Dermis blood vessel endothelial cell (primary cell): ENCODE data around the gene CDH12. TPM values are rescaled to one million over a fixed set of nuclear protein-coding genes. Genes with fewer than 3 reads are reported as not detected.

ENCODE experiments used
- DNase-seq: peaks from one replicate; pipeline ENCODE4 v3.0.0; 2010
- total RNA-seq: library from RNA; depleted of rRNA; stranded (reverse); fragments of >200 nt; gene quantifications from 2 replicates; pipeline ENCODE4 v1.2.3, GENCODE V29; 2014

The CDH12 gene
- total RNA-seq, 1 donor from 2014 or later, result not detected

DNA sequence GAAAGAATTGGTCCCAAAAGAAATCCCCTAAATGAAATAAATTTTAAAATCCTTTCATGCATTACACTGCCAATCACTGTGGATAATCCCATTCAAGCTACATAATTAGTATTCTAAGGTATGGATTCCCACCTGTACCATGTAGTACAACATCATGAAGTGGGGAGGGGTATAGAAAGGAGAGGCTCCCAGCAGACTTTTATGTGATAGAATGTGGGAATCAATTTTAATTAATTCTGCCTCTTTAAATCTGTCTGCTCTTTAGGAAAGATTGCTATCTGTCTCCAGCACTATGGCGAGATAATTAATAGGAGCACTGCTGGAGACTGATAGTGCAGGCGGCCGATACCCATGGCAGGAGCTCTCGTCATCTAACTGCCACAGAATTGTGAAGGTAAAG, 95.4 kb downstream of the CDH12 start:
- DNase-seq, result no peak

DNA sequence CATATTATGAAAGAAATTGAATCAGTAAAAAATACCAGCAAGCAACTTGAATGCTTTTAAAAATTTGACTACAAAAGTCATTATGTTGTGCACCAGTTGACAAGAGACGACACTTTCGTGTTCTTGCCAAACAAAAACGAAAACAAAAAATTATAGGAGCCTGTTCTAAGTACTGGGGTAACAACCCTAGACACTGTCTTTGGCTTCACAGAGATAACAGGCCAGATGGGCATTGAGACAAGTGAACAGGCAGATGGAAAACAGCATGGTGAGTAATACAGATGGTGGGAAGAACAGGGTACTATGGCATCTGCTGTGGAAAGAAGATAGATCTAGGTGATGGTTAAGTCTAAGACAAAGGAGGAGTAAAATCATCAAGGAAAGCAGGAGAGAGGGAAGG, 99.0 kb downstream of the CDH12 start:
- no peak for DNase-seq

DNA sequence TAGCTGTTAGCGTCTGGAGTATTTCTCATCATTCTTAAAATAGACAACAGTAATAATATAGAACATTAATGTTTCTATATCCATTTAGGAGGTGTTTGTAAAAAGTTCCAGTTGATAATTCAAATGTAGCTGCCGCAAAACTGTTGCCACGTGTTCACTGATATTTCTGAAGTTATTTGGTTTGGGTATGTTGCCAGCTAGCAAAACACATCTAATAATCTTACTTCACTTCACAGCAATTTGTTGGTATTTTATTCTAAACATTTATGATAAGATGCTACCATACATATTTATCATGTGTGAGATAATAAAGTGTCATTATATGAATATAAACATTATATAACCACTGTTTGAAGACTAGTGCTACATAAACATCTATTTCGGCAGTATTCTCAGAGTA, 101.6 kb downstream of the CDH12 start:
- no peak for DNase-seq

DNA sequence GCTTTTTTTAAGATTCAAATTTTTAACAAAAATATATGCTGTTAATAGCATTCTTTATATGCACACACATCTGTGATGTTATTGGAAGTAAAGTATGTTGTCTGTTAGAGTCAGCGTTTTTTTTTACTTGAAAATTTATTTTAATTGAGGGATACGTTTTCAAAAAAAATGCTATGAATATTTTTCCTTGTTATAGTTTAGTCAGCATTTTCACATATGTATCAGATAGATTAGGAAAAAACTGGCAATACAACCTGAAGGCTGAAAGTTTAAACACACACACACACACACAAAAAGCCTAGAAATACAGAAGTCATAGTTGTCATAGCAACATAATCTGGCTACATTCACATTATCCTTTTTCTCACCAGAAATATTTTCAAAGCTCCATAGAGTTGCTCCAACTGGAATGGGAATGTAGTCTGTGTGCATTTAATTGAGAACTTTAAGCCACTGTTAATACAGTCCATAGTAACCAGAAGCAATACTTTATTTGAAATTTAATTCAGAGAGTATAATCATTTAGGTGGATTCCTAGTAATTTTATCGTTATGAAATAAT, 116.6 kb downstream of the CDH12 start:
- no peak for DNase-seq

DNA sequence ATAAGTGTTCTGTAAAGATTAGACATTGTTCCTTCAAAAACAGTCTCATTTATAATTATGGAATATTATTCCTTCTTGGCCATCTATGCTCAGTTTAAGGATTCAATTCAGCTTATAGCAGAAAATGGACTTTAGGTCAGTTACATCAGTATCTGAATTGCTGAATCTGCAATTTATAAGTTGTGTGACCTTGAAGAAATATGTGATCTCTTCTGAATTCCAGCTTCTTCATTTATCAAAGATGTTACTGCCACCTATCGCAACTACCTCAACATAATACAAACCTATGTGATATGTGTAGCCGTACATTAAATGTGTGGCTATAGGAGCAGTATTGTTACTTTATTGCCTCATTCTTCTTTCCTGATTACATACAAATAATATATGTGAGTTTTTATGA, 118.2 kb downstream of the CDH12 start:
- no peak for DNase-seq

DNA sequence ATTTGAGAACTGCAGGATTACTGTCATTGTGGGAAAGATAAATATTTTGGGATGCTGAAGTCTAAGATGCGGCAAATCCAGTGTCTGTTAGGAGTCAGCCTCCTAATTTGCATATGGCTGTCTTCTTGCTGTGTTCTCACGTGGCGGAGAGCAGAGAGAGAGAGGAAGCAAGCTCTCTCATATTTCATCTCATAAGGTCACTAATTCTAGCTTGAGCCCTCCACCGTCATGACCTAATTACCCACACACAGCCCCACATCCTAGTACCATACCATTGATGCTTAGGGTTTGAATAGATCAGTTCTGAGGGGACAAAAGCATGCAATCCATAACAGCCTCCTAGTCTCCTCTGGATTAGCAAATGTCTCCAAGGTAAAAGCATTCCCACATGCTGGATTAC, 124.5 kb downstream of the CDH12 start:
- no peak for DNase-seq

DNA sequence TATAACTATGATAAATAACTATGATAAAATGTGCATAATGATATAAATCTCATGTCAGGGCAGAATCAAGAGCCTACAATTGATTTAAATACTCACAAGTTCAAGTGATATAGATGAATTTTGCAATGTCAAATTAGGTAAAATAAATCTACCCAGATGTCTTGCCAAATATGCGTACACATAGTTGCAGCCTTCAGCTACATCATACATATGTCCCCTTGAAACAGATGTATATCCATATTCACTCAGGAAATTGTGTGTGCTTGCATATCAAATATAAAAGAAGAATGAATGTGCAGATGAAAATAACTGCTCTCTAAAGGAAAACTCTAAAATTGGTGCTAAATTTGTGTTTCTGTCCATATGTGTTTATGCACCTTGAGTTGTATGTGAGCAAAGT, 130.7 kb downstream of the CDH12 start:
- no peak for DNase-seq

DNA sequence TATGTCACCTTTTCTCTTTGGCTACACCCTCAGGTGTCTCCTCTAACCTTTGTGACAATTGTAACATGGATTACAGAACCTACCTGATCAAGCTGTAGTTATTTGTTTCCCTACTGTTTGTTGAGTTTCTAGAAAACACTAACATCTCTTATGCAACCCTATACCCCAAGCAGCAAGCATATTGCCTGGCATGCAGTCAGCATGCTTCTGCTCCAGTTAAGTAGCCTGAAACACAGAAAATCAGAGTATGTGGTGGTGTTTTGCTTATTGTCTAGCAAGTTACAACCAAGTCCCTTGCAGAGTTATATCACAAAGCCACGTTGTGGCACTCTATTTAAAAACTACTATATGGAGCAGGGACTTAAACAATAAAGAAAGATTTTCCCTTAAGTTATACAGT, 131.1 kb downstream of the CDH12 start:
- DNase-seq, result no peak

DNA sequence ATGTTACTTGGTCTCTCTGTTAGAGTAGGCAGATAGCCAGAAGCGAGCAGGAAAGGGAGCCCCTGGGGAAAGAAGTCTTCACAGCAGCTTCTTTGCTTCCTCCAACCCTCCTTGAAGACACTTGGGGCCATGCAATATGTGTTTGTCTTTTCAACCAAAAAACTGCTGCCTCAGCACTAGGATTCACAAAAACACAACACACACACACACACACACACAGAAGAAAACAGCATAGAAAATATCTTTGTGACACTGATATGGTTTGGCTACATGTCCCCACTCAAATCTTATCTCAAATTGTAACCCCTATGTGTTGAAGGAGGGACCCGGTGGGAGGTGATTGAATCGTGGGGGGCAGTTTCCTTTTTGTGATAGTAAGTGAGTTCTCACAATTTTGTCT, 133.3 kb downstream of the CDH12 start:
- DNase-seq, result no peak

DNA sequence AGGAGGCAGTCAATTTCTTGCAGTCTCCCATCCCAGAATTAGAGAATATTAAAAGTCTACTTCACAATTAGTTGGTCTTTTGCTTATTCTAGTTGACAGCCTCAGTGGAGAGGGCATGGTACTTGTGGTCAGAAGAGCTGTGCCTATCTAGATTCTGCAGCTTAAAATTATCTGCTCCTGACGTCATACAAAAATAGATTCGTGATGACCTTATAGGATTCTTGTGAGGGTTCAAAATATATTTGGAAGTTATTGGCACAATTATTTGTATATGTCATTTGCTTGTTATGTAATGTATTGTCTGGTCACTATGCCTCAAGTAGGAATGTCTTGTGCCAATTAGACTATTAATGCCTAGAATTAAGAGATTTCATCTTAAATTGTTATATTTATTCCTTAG, 142.5 kb downstream of the CDH12 start:
- no peak for DNase-seq

DNA sequence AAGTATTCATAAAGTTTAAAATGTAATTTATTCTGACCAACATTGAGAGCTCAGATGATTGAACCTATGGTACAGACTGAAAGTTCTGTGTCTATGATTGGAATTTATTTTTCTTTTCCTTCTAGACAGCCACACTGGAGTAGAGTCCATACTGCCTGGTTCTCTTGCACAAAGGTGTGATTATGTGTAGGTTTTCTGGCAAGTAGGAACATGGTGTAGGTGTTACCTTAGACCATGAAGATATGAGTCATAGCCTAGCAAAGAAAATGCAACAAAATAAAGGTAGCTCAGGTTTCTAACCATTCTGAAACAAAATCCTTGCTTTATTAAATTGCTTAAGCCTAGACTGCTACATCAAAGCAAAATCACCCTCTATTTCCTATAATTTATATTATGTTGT, 143.4 kb downstream of the CDH12 start:
- DNase-seq, result no peak

DNA sequence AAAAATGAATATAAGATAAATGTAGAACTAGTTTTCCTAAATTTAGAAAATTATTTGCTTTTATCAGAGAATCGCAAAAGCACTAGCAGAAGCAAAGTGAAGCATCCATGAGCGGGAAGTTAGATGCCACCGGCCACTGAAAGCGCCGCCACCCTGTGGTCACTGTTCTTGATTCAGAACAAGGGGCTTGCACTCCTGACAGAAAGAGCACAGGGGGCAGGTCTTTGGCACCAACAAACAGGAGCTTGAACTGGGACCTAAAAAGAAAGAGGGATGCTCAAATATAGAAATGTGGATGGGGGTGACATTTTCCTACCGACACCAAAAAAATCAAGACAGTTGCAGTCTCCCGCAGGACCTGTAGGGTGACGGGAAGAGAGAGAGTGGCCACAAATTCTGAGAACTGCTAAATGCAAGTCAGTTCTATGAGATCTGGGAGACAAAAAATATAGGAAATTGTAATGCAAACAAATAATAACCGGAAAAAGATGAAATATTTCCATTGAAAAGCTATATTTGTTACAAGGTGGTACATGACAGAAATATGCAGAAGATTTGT, 144.3 kb downstream of the CDH12 start:
- DNase-seq, result no peak

DNA sequence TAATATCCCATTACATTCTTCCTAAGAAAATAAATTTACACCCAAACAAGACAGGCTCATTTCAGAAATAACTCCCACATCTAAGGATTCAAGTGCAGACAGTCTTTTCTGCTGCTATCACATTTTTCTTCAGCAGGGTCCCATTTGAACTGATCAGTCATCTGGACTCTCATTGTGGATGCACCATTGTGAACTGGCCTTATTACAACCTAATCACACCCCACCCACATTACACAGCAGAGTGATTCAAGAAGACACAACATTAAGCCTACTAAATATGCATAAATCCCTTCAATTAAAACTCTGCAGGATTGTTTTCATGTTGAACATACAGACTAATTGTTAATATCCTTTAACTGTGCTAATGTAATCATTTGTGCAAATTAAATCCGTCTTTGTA, 146.2 kb downstream of the CDH12 start:
- no peak for DNase-seq

DNA sequence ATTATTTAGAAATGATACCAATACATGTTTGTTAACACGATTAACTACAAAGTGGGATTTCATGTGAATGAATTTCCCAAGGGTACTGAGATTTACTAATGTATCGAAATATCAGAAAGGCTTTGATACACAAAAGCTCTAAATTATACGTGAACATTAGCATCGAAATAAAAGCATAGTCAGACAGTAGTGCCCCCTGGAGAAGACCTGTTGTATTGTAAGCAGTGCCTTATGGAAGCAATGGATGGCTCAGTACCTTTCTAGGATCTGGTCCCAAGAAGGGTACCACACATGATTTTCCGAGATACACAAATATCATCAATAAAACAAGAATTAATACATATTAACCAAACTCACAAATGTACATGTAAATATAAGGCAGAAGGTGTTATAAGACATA, 153.8 kb downstream of the CDH12 start:
- DNase-seq, result no peak

DNA sequence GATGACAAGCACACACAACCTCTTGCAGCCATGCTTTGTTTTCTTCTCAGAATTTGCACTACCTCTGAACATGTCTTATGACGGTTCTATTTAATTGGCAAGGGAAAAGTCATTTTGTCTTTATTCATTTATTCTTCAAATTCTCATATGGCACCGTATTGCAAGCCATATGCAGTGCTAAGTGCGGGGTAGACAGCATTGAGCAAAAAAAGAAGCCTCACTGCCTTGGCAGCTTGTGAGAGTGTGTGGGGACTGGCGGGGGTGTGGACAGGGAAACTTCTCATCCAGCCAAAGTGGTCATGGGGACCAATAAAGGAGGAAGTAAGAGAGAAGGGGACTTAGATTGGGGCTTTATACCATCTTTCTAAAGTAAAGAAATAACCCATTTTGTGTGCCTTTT, 160.0 kb downstream of the CDH12 start:
- DNase-seq, result no peak

DNA sequence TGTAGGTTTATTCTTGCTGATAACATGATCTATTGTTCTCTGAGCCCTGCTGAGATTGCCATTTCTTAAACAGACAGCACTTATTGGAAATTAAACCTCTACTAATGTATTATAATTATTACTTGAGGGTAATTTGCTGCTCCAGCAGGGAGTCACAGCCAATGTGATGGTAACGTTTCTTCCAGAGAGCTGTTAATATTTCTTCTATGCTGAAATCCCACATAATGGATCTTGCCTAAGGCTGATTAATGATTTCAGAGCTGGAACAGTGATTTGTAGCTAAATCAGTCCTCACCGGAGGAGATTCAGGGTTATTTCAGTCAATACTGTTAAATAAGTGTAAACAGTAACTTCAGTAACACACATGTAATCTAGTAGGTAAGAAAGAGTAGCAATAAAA, 170.1 kb downstream of the CDH12 start:
- DNase-seq, result no peak

DNA sequence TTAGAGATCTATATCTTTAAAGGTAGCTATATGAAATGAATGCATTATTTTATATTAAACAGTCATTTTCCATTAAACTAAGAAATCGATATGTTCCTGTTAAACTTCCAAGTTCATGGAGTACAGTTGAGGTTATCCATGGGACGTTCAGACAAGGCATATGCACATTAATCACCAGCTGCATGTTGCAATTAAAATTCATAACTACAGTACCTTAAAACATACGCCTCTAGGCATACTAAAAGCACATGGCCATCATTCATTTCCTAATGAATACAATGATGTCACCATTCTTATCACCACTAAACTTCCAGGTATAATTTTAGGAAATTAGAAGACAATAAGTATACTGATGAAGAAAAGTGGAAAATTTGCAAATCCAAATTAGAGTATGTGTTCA, 174.3 kb downstream of the CDH12 start:
- no peak for DNase-seq

DNA sequence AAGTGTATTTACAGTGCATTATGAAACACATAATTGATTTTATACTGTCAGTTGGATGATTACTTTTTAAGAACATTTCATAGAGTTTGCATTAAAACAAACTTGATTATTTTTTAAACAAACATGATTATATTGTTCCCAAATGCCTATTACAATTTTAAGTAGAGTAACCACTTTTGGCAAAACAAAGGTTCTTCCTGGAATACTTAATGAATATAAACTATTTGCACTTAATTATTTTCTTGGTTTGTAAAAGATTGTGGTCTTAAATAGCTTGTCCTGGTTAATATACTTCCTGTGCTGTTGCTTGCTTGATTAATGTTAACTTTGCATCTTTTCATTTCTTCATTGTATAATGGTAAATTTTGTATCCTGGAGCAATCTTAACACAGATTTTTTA, 180.0 kb downstream of the CDH12 start:
- DNase-seq, result no peak

DNA sequence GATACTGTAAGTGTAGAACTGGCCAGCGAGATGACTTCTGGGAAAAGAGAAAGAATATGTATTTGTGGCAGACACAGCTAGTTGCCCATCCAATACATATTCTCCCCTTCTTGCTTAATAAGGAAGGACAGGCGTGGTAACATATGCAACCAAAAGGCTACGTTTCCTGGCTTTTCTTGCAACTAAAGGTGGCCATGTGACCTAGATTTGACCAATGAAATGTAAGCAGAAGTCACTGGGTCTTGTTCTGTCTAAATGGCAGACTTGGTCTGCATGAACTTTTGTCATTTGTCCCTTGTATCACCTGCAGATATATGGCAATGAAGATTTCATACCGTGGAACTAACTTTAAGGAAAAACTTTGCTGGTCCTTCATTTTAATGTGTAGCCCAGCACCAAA, 183.8 kb downstream of the CDH12 start:
- DNase-seq, result no peak

DNA sequence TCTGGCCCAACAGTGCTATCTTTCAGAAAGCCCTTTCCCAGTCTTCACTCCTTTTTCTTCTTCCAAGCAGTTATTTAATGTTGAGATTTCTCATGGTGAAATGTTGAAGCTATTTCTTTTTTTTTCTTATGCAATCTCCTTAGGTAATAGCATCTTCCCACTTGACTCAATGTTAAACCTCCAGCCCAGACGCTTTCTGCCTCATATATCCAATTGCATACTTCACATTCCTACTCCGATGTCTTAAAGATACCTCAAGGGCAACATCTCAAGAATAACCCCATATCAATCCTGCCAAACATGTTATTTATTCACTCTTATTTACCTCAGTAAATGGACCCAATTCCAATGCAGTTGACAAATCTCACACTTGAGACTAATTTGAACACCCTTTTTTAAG, 187.3 kb downstream of the CDH12 start:
- no peak for DNase-seq

DNA sequence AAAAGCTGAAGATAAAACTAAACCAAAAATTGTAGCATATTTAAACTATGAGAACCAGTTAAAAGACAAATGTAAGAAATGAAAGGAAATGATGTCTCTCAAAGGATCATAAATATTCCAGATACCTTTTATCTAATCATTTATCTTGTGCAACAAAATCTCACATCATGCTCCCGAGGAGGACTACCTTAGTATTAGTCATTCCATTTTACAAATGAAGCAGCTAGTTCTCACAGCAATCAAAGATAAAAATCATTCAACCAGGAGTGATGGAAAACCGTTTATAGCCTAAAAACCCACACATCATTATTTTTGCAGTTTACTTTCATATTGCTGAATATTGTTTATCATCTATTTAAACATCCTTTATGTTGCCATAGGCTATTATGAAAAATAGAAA, 190.0 kb downstream of the CDH12 start:
- DNase-seq, result no peak

DNA sequence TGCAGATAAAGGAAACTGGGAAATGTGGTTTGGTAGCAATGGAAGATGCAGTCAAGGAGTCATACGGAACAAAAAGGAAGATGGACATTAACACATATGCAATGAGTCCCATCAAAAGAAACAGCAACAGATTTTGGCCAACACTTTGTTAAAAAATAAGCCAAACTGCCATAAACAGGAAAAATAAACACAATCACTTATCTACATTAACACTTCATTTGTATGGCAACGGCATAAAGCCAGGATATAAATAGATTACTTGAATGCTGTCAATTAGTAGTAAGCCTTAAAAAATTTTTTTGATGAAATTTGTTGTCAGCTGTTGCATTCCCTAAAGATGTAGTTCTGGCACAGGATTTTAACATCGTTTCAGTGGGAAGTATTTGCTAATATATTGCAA, 190.8 kb downstream of the CDH12 start:
- no peak for DNase-seq

DNA sequence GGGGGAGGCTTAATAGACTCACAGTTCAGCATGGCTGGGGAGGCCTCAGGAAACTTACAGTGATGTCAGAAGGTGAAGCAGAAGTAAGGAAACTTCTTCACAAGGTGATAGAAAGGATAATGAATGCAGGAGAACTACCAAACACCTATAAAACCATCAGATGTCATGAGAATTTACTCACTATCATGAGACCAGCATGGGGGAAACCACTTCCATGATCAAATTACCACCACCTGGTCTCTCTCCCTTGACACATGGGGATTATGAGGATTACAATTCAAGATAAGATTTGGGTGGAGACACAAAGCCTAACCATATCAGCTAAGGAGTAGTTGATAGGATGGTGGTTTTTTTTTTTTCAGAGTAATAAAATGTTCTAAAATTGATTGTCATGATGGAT, 201.8 kb downstream of the CDH12 start:
- no peak for DNase-seq

DNA sequence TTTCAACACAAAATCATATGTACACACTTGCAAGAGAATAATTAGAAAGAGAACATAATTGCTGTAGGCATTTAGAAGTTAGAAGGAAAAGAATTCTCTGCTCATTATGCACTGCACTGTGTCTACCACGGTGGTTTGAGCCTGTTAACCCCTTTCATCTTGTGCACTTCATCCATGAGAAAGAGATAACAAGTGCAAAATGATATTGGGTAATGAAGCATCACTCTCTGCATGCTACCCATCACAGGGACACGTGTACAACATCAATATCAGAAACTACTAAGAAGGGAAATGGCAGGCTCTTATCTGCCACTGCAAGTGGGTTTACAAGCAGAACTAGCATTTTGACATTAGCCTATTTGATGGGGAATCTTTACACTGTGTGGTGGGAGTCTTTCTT, 202.6 kb downstream of the CDH12 start:
- DNase-seq, result no peak

DNA sequence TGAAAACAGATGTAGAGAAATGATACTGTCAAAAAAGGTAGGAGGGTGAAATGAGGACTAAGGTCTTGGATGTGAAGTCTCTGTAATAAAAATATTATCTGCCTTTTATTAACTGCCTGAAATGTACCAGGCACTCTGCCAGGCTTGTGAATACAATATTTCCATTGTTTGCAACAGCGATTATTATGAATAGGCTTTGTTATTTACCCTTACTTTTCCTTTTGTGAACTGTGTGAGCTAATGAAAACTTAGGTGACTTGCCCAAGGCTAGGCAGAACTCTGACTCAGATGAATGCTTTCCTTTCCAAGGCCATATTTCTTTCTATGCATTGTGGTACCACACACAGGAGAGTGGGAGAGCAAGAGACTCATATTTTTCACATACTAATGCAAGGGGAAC, 204.1 kb downstream of the CDH12 start:
- no peak for DNase-seq

DNA sequence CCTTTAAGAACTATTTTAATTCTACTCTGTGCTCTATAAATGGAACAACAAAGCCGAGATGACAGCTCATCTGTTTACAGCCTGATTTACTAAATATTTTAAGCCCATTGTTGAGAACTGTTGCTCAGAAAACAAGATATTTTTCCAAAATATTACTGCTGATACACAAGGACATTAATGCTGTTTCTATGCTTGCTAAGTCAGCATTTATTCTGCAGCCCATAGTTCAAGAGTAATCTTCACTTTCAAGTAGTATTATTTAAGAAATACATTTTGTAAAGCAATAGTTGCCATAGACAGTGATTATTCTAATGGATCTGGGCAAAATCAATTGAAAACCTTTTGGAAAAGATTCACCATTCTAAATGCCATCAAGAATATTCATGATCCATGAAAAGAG, 208.3 kb downstream of the CDH12 start:
- no peak for DNase-seq
